Measurements from ENCODE around the gene MAPKBP1. TPM values are rescaled to one million over a fixed set of nuclear protein-coding genes. Genes with fewer than 3 reads are reported as not detected.

MAPKBP1 gene
- total RNA-seq, 1 experiment from 2014 or later = 29.3 TPM

GRCh38 chr15:41858756-41859155 is 84.5 kb downstream of the MAPKBP1 start:
- BruUV-seq (replicated peaks) = no TSS peak
- Histone ChIP-seq H3K9me3 (ENCODE audit: low read depth, low read length, poor library complexity, severe bottlenecking) (no peaks in the 10 kb centered on the region), H3K36me3 (ENCODE audit: insufficient read depth, low read length, poor library complexity, severe bottlenecking) (no peaks in the 10 kb centered on the region), H3K27me3 (replicated peaks; ENCODE audit: insufficient read depth, low read depth, low read length, poor library complexity) (no peaks in the 10 kb centered on the region), H3K4me3 (ENCODE audit: low read depth, low read length, poor library complexity, severe bottlenecking) (no peak overlapping the region), H3K4me1 (ENCODE audit: insufficient read depth, low read length, poor library complexity, severe bottlenecking) (peaks cover 7% of the 10 kb centered on the region), H3K27ac (ENCODE audit: low read depth, low read length, poor library complexity, severe bottlenecking) (no peak overlapping the region)
- ChIA-PET CTCF (no interaction called here), POLR2A (ENCODE audit: low non-redundant PET) (interaction anchor here (0.6 kb wide), 1 partner anchor 822 kb away, joined by 5 read pairs; no protein-coding TSS in a partner anchor)
- intact Hi-C loops (cut with micrococcal nuclease; ENCODE audit: unreplicated experiment) = no loop called here
- no peak for DNase-seq (ENCODE audit: low spot score)
- TF ChIP-seq EZH2 (IDR thresholded peaks at IDR 0.05; ENCODE audit: borderline replicate concordance, low read depth, low read length, poor library complexity, severe bottlenecking) = no peak
- TF ChIP-seq CTCF (conservative IDR thresholded peaks at IDR 0.05; ENCODE audit: low read depth, low read length) = no peak

GRCh38 chr15:41860049-41860828 is 86.0 kb downstream of the MAPKBP1 start:
- Histone ChIP-seq H3K4me1 (ENCODE audit: insufficient read depth, low read length, poor library complexity, severe bottlenecking) (peaks cover 7% of the 10 kb centered on the region), H3K4me3 (ENCODE audit: low read depth, low read length, poor library complexity, severe bottlenecking) (no peak overlapping the region), H3K27me3 (replicated peaks; ENCODE audit: insufficient read depth, low read depth, low read length, poor library complexity) (no peaks in the 10 kb centered on the region), H3K9me3 (ENCODE audit: low read depth, low read length, poor library complexity, severe bottlenecking) (no peaks in the 10 kb centered on the region), H3K27ac (ENCODE audit: low read depth, low read length, poor library complexity, severe bottlenecking) (no peak overlapping the region), H3K36me3 (ENCODE audit: insufficient read depth, low read length, poor library complexity, severe bottlenecking) (no peaks in the 10 kb centered on the region)
- intact Hi-C loops (cut with micrococcal nuclease; ENCODE audit: unreplicated experiment) = no loop called here
- ChIA-PET POLR2A (ENCODE audit: low non-redundant PET) (no interaction called here), CTCF (no interaction called here)
- no TSS peak for BruUV-seq (replicated peaks)
- no peak for DNase-seq (ENCODE audit: low spot score)
- TF ChIP-seq EZH2 (IDR thresholded peaks at IDR 0.05; ENCODE audit: borderline replicate concordance, low read depth, low read length, poor library complexity, severe bottlenecking) (no peak), CTCF (conservative IDR thresholded peaks at IDR 0.05; ENCODE audit: low read depth, low read length) (no peak)

GRCh38 chr15:41861736-41862356 is 87.6 kb downstream of the MAPKBP1 start:
- Histone ChIP-seq H3K4me1 (ENCODE audit: insufficient read depth, low read length, poor library complexity, severe bottlenecking) (peaks cover 7% of the 10 kb centered on the region), H3K27me3 (replicated peaks; ENCODE audit: insufficient read depth, low read depth, low read length, poor library complexity) (no peaks in the 10 kb centered on the region), H3K36me3 (ENCODE audit: insufficient read depth, low read length, poor library complexity, severe bottlenecking) (no peaks in the 10 kb centered on the region), H3K27ac (ENCODE audit: low read depth, low read length, poor library complexity, severe bottlenecking) (no peak overlapping the region), H3K4me3 (ENCODE audit: low read depth, low read length, poor library complexity, severe bottlenecking) (no peak overlapping the region), H3K9me3 (ENCODE audit: low read depth, low read length, poor library complexity, severe bottlenecking) (no peaks in the 10 kb centered on the region)
- intact Hi-C loops (cut with micrococcal nuclease; ENCODE audit: unreplicated experiment) = no loop called here
- BruUV-seq (replicated peaks) = no TSS peak
- no peak for DNase-seq (ENCODE audit: low spot score)
- TF ChIP-seq EZH2 (IDR thresholded peaks at IDR 0.05; ENCODE audit: borderline replicate concordance, low read depth, low read length, poor library complexity, severe bottlenecking) = no peak
- TF ChIP-seq CTCF (conservative IDR thresholded peaks at IDR 0.05; ENCODE audit: low read depth, low read length) = no peak
- POLR2A ChIA-PET (ENCODE audit: low non-redundant PET) = no interaction called here
- CTCF ChIA-PET = no interaction called here

Data from A673 (cell line).